NCI-H226 (cell line): ENCODE data around the gene CTAGE4.
"Not testable (repeated sequence)": the region's sequence is repeated elsewhere in the genome, so short reads cannot be mapped to it uniquely, and the experiment has no call there.

Experiments used
- DNase-seq: peaks from one replicate; pipeline ENCODE4 v3.0.0-alpha.2; 2015

The CTAGE4 gene

GRCh38 chr7:144183166-144183565 lies at the start of gene CTAGE4:
TSS of gene CTAGE4 (plus strand) at chr7:144183466. CDS start at chr7:144183504, 38 bp downstream.
- DNase-seq: not testable (repeated sequence)

- DNase-seq: no peak
Measured at GRCh38 chr7:144134116-144134515, 49.1 kb upstream of the CTAGE4 start.

GRCh38 chr7:144137501-144137900 lies 45.8 kb upstream of the CTAGE4 start:
- DNase-seq: no peak

- no peak for DNase-seq
Measured at GRCh38 chr7:144142187-144142586, 41.1 kb upstream of the CTAGE4 start.

GRCh38 chr7:144144426-144144825 lies 38.8 kb upstream of the CTAGE4 start:
- DNase-seq: no peak

- DNase-seq: no peak
Measured at GRCh38 chr7:144148224-144148827, 34.9 kb upstream of the CTAGE4 start.

GRCh38 chr7:144158861-144159260 lies 24.4 kb upstream of the CTAGE4 start:
- DNase-seq: no peak

GRCh38 chr7:144164784-144165183 lies 18.5 kb upstream of the CTAGE4 start:
- DNase-seq: no peak

- DNase-seq: peak; percentile 28
Measured at GRCh38 chr7:144171594-144172350, 11.5 kb upstream of the CTAGE4 start.

- DNase-seq: no peak
Measured at GRCh38 chr7:144174613-144175012, 8.7 kb upstream of the CTAGE4 start.

- not testable (repeated sequence) for DNase-seq
Measured at GRCh38 chr7:144178380-144179164, 4.7 kb upstream of the CTAGE4 start.

- DNase-seq: not testable (repeated sequence)
Measured at GRCh38 chr7:144179165-144179479, 4.1 kb upstream of the CTAGE4 start.

- DNase-seq: not testable (repeated sequence)
Measured at GRCh38 chr7:144187848-144188247, 4.6 kb downstream of the CTAGE4 start.

- DNase-seq: not testable (repeated sequence)
Measured at GRCh38 chr7:144188578-144189171, 5.4 kb downstream of the CTAGE4 start.

- not testable (repeated sequence) for DNase-seq
Measured at GRCh38 chr7:144193782-144194181, 10.5 kb downstream of the CTAGE4 start.

- DNase-seq: not testable (repeated sequence)
Measured at GRCh38 chr7:144194453-144194852, 11.2 kb downstream of the CTAGE4 start.

GRCh38 chr7:144195212-144195872 lies 12.1 kb downstream of the CTAGE4 start, which contains the start of gene ARHGEF35:
TSS of gene ARHGEF35 (minus strand) at chr7:144195833. CDS start at chr7:144188383, 7,450 bp downstream.
- DNase-seq: not testable (repeated sequence)

GRCh38 chr7:144198934-144199333 lies 15.7 kb downstream of the CTAGE4 start:
- DNase-seq: not testable (repeated sequence)

- not testable (repeated sequence) for DNase-seq
Measured at GRCh38 chr7:144201978-144202377, 18.7 kb downstream of the CTAGE4 start.

GRCh38 chr7:144203086-144203485 lies 19.8 kb downstream of the CTAGE4 start:
- not testable (repeated sequence) for DNase-seq

- DNase-seq: not testable (repeated sequence)
Measured at GRCh38 chr7:144205306-144205705, 22.0 kb downstream of the CTAGE4 start.

- DNase-seq: not testable (repeated sequence)
Measured at GRCh38 chr7:144217200-144217599, 33.9 kb downstream of the CTAGE4 start.
